ENCODE measurements around the gene ZMAT2.

DNA sequence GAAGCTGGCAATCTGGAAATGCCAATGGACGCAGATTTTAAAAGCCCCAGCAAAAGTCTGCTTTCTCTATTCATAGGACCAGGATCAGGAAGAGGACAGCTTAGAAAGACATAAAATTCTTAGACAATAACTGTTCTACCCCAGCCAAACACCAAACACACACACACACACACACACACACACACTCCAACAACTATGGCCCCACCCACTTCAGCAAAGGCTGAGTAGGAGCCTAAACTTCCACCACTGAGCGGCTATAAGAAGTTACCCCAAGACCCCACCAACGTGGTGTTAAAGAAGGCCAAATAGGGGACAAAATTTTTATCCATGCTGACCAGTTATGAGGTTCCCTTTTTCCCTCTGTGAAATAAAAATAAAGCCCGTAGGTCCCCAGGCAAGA lies 32.9 kb downstream of the ZMAT2 start:
- TF ChIP-seq, protein P1, sequence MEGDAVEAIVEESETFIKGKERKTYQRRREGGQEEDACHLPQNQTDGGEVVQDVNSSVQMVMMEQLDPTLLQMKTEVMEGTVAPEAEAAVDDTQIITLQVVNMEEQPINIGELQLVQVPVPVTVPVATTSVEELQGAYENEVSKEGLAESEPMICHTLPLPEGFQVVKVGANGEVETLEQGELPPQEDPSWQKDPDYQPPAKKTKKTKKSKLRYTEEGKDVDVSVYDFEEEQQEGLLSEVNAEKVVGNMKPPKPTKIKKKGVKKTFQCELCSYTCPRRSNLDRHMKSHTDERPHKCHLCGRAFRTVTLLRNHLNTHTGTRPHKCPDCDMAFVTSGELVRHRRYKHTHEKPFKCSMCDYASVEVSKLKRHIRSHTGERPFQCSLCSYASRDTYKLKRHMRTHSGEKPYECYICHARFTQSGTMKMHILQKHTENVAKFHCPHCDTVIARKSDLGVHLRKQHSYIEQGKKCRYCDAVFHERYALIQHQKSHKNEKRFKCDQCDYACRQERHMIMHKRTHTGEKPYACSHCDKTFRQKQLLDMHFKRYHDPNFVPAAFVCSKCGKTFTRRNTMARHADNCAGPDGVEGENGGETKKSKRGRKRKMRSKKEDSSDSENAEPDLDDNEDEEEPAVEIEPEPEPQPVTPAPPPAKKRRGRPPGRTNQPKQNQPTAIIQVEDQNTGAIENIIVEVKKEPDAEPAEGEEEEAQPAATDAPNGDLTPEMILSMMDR (IDR thresholded peaks at IDR 0.05; ENCODE audit: low read length) = no peak
- no peak for TF ChIP-seq EZH2 (optimal IDR thresholded peaks at IDR 0.05; ENCODE audit: low read depth, low read length)
